H9 (cell line): Measurements from ENCODE around the gene MOB3B. TPM values are rescaled to one million over a fixed set of nuclear protein-coding genes. Genes with fewer than 3 reads are reported as not detected.

ENCODE experiments used
- DNase-seq: peaks from one replicate; pipeline ENCODE4 v3.0.0-alpha.2; 2017
- H2AFZ ChIP-seq: one replicate; pipeline ENCODE4 v1.6.1; 2013; ENCODE audit warnings: mild to moderate bottlenecking, low read length, control low read depth, moderate library complexity
- H2AK5ac ChIP-seq: 2 replicates; pipeline ENCODE4 v1.6.1; 2013; ENCODE audit warnings: low read length, control low read depth, mixed read lengths; ENCODE audit not compliant: insufficient read length
- H2BK120ac ChIP-seq: one replicate; pipeline ENCODE4 v1.6.1; 2013; ENCODE audit warnings: low read depth, mild to moderate bottlenecking, low read length, control low read depth, inconsistent platforms; ENCODE audit not compliant: poor library complexity, severe bottlenecking
- H2BK12ac ChIP-seq: 2 replicates; pipeline ENCODE4 v1.6.1; 2013; ENCODE audit warnings: low read length, control low read depth, mixed read lengths, low read depth; ENCODE audit not compliant: insufficient read length
- H2BK15ac ChIP-seq: 2 replicates; pipeline ENCODE4 v1.6.1; 2013; ENCODE audit warnings: low read depth, low read length, control low read depth
- H2BK20ac ChIP-seq: one replicate; pipeline ENCODE4 v1.6.1; 2013; ENCODE audit warnings: low read depth, mild to moderate bottlenecking, low read length, control low read depth, inconsistent platforms; ENCODE audit not compliant: poor library complexity, severe bottlenecking
- H2BK5ac ChIP-seq: 2 replicates; pipeline ENCODE4 v1.6.1; 2013; ENCODE audit warnings: low read length, control low read depth, mixed read lengths; ENCODE audit not compliant: insufficient read length
- H3K14ac ChIP-seq: 2 replicates; pipeline ENCODE4 v1.6.1; 2013; ENCODE audit warnings: low read length, control low read depth; ENCODE audit not compliant: insufficient read depth
- H3K18ac ChIP-seq: 2 replicates; pipeline ENCODE4 v1.6.1; 2013; ENCODE audit warnings: low read depth, mild to moderate bottlenecking, mixed read lengths, low read length, control low read depth; ENCODE audit not compliant: insufficient read length
- H3K23ac ChIP-seq: 2 replicates; pipeline ENCODE4 v1.6.1; 2013; ENCODE audit warnings: low read length, control low read depth, mixed read lengths, low read depth; ENCODE audit not compliant: insufficient read length
- H3K23me2 ChIP-seq: 2 replicates; pipeline ENCODE4 v1.6.1; 2013; ENCODE audit warnings: low read depth, mild to moderate bottlenecking, mixed read lengths, low read length, control low read depth; ENCODE audit not compliant: insufficient read length, poor library complexity, severe bottlenecking
- H3K27ac ChIP-seq: 2 replicates; pipeline ENCODE4 v1.5.1; 2013; ENCODE audit warnings: low read length, control low read depth, mixed read lengths, low read depth; ENCODE audit not compliant: insufficient read length
- H3K27me3 ChIP-seq: 2 replicates; pipeline ENCODE4 v1.6.1; 2013; ENCODE audit warnings: low read length, control low read depth, inconsistent platforms; ENCODE audit not compliant: insufficient read depth
- H3K4ac ChIP-seq: 2 replicates; pipeline ENCODE4 v1.6.1; 2013; ENCODE audit warnings: low read depth, mild to moderate bottlenecking, control low read depth, inconsistent platforms, low read length, moderate library complexity
- H3K4me1 ChIP-seq: 2 replicates; pipeline ENCODE4 v1.6.1; 2013; ENCODE audit warnings: low read length, control low read depth, inconsistent platforms; ENCODE audit not compliant: insufficient read depth
- H3K4me2 ChIP-seq: 2 replicates; pipeline ENCODE4 v1.6.1; 2013; ENCODE audit warnings: low read length, control low read depth, mixed read lengths; ENCODE audit not compliant: insufficient read length, insufficient read depth
- H3K56ac ChIP-seq: 2 replicates; pipeline ENCODE4 v1.6.1; 2013; ENCODE audit warnings: low read depth, mild to moderate bottlenecking, mixed read lengths, low read length, control low read depth; ENCODE audit not compliant: insufficient read length
- H3K79me1 ChIP-seq: 2 replicates; pipeline ENCODE4 v1.6.1; 2013; ENCODE audit warnings: low read depth, mild to moderate bottlenecking, moderate library complexity, low read length, control low read depth, inconsistent platforms; ENCODE audit not compliant: insufficient read depth, poor library complexity, severe bottlenecking
- H3K79me2 ChIP-seq: 2 replicates; pipeline ENCODE4 v1.6.1; 2013; ENCODE audit warnings: low read length, control low read depth, inconsistent platforms; ENCODE audit not compliant: insufficient read depth
- H3K9ac ChIP-seq: 2 replicates; pipeline ENCODE4 v1.6.1; 2013; ENCODE audit warnings: low read length, control low read depth, mixed read lengths; ENCODE audit not compliant: insufficient read length; ENCODE audit errors: extremely low read depth
- H3K9me3 ChIP-seq: one replicate; pipeline ENCODE4 v1.6.1; 2013; ENCODE audit warnings: low read depth, low read length, inconsistent platforms; ENCODE audit not compliant: control insufficient read depth
- H3T11ph ChIP-seq: one replicate; pipeline ENCODE4 v1.6.1; 2013; ENCODE audit warnings: mild to moderate bottlenecking, low read length, control low read depth, inconsistent platforms
- H4K20me1 ChIP-seq: one replicate; pipeline ENCODE4 v1.6.1; 2013; ENCODE audit not compliant: control insufficient read depth, insufficient read length, insufficient read depth
- H4K5ac ChIP-seq: 2 replicates; pipeline ENCODE4 v1.6.1; 2013; ENCODE audit warnings: low read depth, mild to moderate bottlenecking, mixed read lengths, low read length, control low read depth; ENCODE audit not compliant: insufficient read length
- H4K8ac ChIP-seq: replicated peaks from 2 replicates; pipeline ENCODE4 v1.6.1; 2013; ENCODE audit warnings: low read length, control low read depth, mixed read lengths, low read depth; ENCODE audit not compliant: insufficient read length
- H4K91ac ChIP-seq: 2 replicates; pipeline ENCODE4 v1.6.1; 2013; ENCODE audit warnings: low read depth, mild to moderate bottlenecking, moderate library complexity, mixed read lengths, low read length, control low read depth; ENCODE audit not compliant: insufficient read length
- H3K27ac Mint-ChIP-seq, 3 experiments: 2 replicates in 2 of 3; 3 replicates in 1 of 3; pipeline ENCODE4 v1.8.0; 2020 to 2021; ENCODE audit warnings: mixed read lengths in 3 of 3, mild to moderate bottlenecking in 1 of 3, moderate library complexity in 1 of 3
- H3K27me3 Mint-ChIP-seq: 2 replicates; pipeline ENCODE4 v1.8.0; 2021; ENCODE audit warnings: low read depth, mild to moderate bottlenecking, moderate library complexity, mixed read lengths
- H3K36me3 Mint-ChIP-seq, 3 experiments: 2 replicates in 2 of 3; 3 replicates in 1 of 3; pipeline ENCODE4 v1.8.0; 2020 to 2021; ENCODE audit warnings: low read depth in 3 of 3, mixed read lengths in 3 of 3; ENCODE audit not compliant: insufficient read depth in 1 of 3
- H3K4me1 Mint-ChIP-seq, 2 experiments: 2 replicates each; pipeline ENCODE4 v1.8.0; 2020; ENCODE audit warnings: mixed read lengths in 2 of 2
- H3K4me3 Mint-ChIP-seq, 2 experiments: 2 replicates in 1 of 2; 3 replicates in 1 of 2; pipeline ENCODE4 v1.8.0; 2020 to 2021; ENCODE audit warnings: mild to moderate bottlenecking in 2 of 2, mixed read lengths in 2 of 2, moderate library complexity in 1 of 2
- H3K9me3 Mint-ChIP-seq, 2 experiments: 2 replicates in 1 of 2; 3 replicates in 1 of 2; pipeline ENCODE4 v1.8.0; 2020; ENCODE audit warnings: mild to moderate bottlenecking in 2 of 2, mixed read lengths in 2 of 2, moderate library complexity in 1 of 2
- CTCF ChIP-seq: fragments of 200-600 bp; sonication (generic); conservative IDR thresholded peaks from 3 replicates; pipeline ENCODE4 v1.8.0; 2021; ENCODE audit warnings: antibody characterized with exemption, mild to moderate bottlenecking
- WGBS: extraction: QIAGEN DNeasy Blood & Tissue Kit; methylation state at CpG from one replicate; pipeline ENCODE4 v1.1.7; 2013; ENCODE audit warnings: missing lambda C conversion rate, low lambda C conversion rate, mixed read lengths; ENCODE audit not compliant: insufficient read length; ENCODE audit errors: extremely low coverage; 5-methylcytosine and 5-hydroxymethylcytosine counted together
- total RNA-seq: library from RNA; stranded (reverse); gene quantifications from 2 replicates; pipeline ENCODE4 v1.2.1, GENCODE V29; 2021

MOB3B gene
- total RNA-seq, 1 experiment from 2014 or later = 9.8 TPM

GRCh38 chr9:27528076-27528885 lies 1.3 kb downstream of the MOB3B start:
- H2AFZ ChIP-seq = no peak overlapping the region

More at GRCh38 chr9:27528076-27528885, 1.3 kb downstream of the MOB3B start:
- H3K79me1 ChIP-seq = no peaks in the 10 kb centered on the region
- no peak overlapping the region for H3T11ph ChIP-seq
- peak overlapping the region; percentile 78 for H3K4me2 ChIP-seq
- H2BK5ac ChIP-seq = no peak overlapping the region
- no peaks in the 10 kb centered on the region for H3K27me3 ChIP-seq
- H3K4me1 ChIP-seq = no peaks in the 10 kb centered on the region; the same call in 1 of the 2 replicates
- H4K5ac ChIP-seq = no peak overlapping the region
- no peak overlapping the region for H2AK5ac ChIP-seq
- no peaks in the 10 kb centered on the region for H3K9me3 Mint-ChIP-seq
- H3K56ac ChIP-seq = no peak overlapping the region
- no peak overlapping the region for H3K23ac ChIP-seq
- H2BK12ac ChIP-seq = no peak overlapping the region
- no peak overlapping the region for H2BK15ac ChIP-seq
- peak overlapping the region; percentile 90 to 95 (median 94) for H3K27ac Mint-ChIP-seq
- no CpG with 5 or more reads among the region's 44 CpGs for WGBS
- no peak overlapping the region for H3K27ac ChIP-seq
- H3K23me2 ChIP-seq = peaks cover 9% of the 10 kb centered on the region
- peak overlapping the region; percentile 51 for H3K9ac ChIP-seq
- H3K18ac ChIP-seq = no peak overlapping the region
- H3K27me3 Mint-ChIP-seq = peaks cover 2% of the 10 kb centered on the region
- no peak overlapping the region for H3K14ac ChIP-seq
- no peak overlapping the region for H4K91ac ChIP-seq
- H4K20me1 ChIP-seq = no peaks in the 10 kb centered on the region
- no peak overlapping the region for H2BK120ac ChIP-seq
- peaks cover 0 to 7% (median 1%) of the 10 kb centered on the region in 3 experiments; a peak in 3 of 7 replicates for H3K36me3 Mint-ChIP-seq
- peaks cover 31 to 38% of the 10 kb centered on the region in 2 experiments for H3K4me1 Mint-ChIP-seq
- peak overlapping the region; percentile 92 to 98 for H3K4me3 Mint-ChIP-seq
- DNase-seq = peak; percentile 90
- no peak overlapping the region for H3K4ac ChIP-seq
- H3K9me3 ChIP-seq = no peaks in the 10 kb centered on the region
- H3K79me2 ChIP-seq = no peaks in the 10 kb centered on the region
- H2BK20ac ChIP-seq = no peak overlapping the region
- no peak overlapping the region for H4K8ac ChIP-seq
- TF ChIP-seq CTCF = no peak
